Transverse colon (tissue), 4 donors: Measurements from ENCODE around the gene GREB1L.

Source experiments
- EP300 ChIP-seq: sonication (generic); formaldehyde crosslinking; IDR thresholded peaks from one replicate; pipeline ENCODE4 v1.6.1; 2017; ENCODE audit warnings: antibody characterized with exemption, low read depth
- POLR2A ChIP-seq: fragments of 450-650 bp; IDR thresholded peaks from one replicate; pipeline ENCODE4 v1.6.1; 2016; ENCODE audit warnings: antibody characterized with exemption, mild to moderate bottlenecking, moderate library complexity
- POLR2AphosphoS5 ChIP-seq, 3 donors: sonication (generic); formaldehyde crosslinking; IDR thresholded peaks; one replicate each; pipeline ENCODE4 v1.6.1; 2016; ENCODE audit warnings: antibody characterized with exemption in 3 of 3
- TF ChIP-seq, protein P1 (sequence below), 5 experiments: fragments of 200-600 bp in 3 of 5; fragments of 450-650 bp in 2 of 5; sonication (generic) in 3 of 5; IDR thresholded peaks; 1 replicate in 2 of 5; 2 replicates in 3 of 5; pipeline ENCODE4 v1.5.1; 2016 to 2017; ENCODE audit warnings: antibody characterized with exemption in 5 of 5, inconsistent platforms in 3 of 5, mild to moderate bottlenecking in 2 of 5, moderate library complexity in 1 of 5

DNA sequence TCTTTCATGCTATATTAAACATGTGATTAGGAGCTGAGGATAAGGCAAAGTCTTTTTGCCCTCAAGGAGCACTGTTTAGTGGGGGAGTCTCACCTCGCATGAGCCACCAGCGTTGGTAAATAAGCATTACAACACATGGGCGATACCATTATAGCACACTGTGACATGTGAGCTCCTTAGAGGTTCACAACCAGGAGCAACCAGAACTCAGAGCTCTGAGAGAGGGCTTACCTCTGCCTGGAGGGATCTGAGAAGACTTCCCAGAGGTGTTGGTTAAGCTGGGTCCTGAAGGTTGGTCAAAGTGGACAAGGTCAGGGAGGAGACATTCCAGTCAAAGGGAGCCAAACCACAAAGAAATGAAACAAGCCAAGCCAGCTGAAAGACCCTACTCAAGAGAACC, 199.6 kb downstream of the GREB1L start:
- TF ChIP-seq, protein P1, sequence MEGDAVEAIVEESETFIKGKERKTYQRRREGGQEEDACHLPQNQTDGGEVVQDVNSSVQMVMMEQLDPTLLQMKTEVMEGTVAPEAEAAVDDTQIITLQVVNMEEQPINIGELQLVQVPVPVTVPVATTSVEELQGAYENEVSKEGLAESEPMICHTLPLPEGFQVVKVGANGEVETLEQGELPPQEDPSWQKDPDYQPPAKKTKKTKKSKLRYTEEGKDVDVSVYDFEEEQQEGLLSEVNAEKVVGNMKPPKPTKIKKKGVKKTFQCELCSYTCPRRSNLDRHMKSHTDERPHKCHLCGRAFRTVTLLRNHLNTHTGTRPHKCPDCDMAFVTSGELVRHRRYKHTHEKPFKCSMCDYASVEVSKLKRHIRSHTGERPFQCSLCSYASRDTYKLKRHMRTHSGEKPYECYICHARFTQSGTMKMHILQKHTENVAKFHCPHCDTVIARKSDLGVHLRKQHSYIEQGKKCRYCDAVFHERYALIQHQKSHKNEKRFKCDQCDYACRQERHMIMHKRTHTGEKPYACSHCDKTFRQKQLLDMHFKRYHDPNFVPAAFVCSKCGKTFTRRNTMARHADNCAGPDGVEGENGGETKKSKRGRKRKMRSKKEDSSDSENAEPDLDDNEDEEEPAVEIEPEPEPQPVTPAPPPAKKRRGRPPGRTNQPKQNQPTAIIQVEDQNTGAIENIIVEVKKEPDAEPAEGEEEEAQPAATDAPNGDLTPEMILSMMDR (IDR thresholded peaks at IDR 0.05) = no peak
- TF ChIP-seq POLR2A (no peak), POLR2AphosphoS5 (IDR thresholded peaks at IDR 0.05) (no peak), EP300 (no peak)
